H9 (cell line): ENCODE measurements around the gene MED7. TPM values are rescaled to one million over a fixed set of nuclear protein-coding genes. Genes with fewer than 3 reads are reported as not detected.

Source experiments
- DNase-seq: peaks from one replicate; pipeline ENCODE4 v3.0.0-alpha.2; 2017
- H2AFZ ChIP-seq: one replicate; pipeline ENCODE4 v1.6.1; 2013; ENCODE audit warnings: mild to moderate bottlenecking, low read length, control low read depth, moderate library complexity
- H2AK5ac ChIP-seq: 2 replicates; pipeline ENCODE4 v1.6.1; 2013; ENCODE audit warnings: low read length, control low read depth, mixed read lengths; ENCODE audit not compliant: insufficient read length
- H2BK120ac ChIP-seq: one replicate; pipeline ENCODE4 v1.6.1; 2013; ENCODE audit warnings: low read depth, mild to moderate bottlenecking, low read length, control low read depth, inconsistent platforms; ENCODE audit not compliant: poor library complexity, severe bottlenecking
- H2BK12ac ChIP-seq: 2 replicates; pipeline ENCODE4 v1.6.1; 2013; ENCODE audit warnings: low read length, control low read depth, mixed read lengths, low read depth; ENCODE audit not compliant: insufficient read length
- H2BK15ac ChIP-seq: 2 replicates; pipeline ENCODE4 v1.6.1; 2013; ENCODE audit warnings: low read depth, low read length, control low read depth
- H2BK20ac ChIP-seq: one replicate; pipeline ENCODE4 v1.6.1; 2013; ENCODE audit warnings: low read depth, mild to moderate bottlenecking, low read length, control low read depth, inconsistent platforms; ENCODE audit not compliant: poor library complexity, severe bottlenecking
- H2BK5ac ChIP-seq: 2 replicates; pipeline ENCODE4 v1.6.1; 2013; ENCODE audit warnings: low read length, control low read depth, mixed read lengths; ENCODE audit not compliant: insufficient read length
- H3K14ac ChIP-seq: 2 replicates; pipeline ENCODE4 v1.6.1; 2013; ENCODE audit warnings: low read length, control low read depth; ENCODE audit not compliant: insufficient read depth
- H3K18ac ChIP-seq: 2 replicates; pipeline ENCODE4 v1.6.1; 2013; ENCODE audit warnings: low read depth, mild to moderate bottlenecking, mixed read lengths, low read length, control low read depth; ENCODE audit not compliant: insufficient read length
- H3K23ac ChIP-seq: 2 replicates; pipeline ENCODE4 v1.6.1; 2013; ENCODE audit warnings: low read length, control low read depth, mixed read lengths, low read depth; ENCODE audit not compliant: insufficient read length
- H3K23me2 ChIP-seq: 2 replicates; pipeline ENCODE4 v1.6.1; 2013; ENCODE audit warnings: low read depth, mild to moderate bottlenecking, mixed read lengths, low read length, control low read depth; ENCODE audit not compliant: insufficient read length, poor library complexity, severe bottlenecking
- H3K27ac ChIP-seq: 2 replicates; pipeline ENCODE4 v1.5.1; 2013; ENCODE audit warnings: low read length, control low read depth, mixed read lengths, low read depth; ENCODE audit not compliant: insufficient read length
- H3K27me3 ChIP-seq: 2 replicates; pipeline ENCODE4 v1.6.1; 2013; ENCODE audit warnings: low read length, control low read depth, inconsistent platforms; ENCODE audit not compliant: insufficient read depth
- H3K4ac ChIP-seq: 2 replicates; pipeline ENCODE4 v1.6.1; 2013; ENCODE audit warnings: low read depth, mild to moderate bottlenecking, control low read depth, inconsistent platforms, low read length, moderate library complexity
- H3K4me1 ChIP-seq: 2 replicates; pipeline ENCODE4 v1.6.1; 2013; ENCODE audit warnings: low read length, control low read depth, inconsistent platforms; ENCODE audit not compliant: insufficient read depth
- H3K4me2 ChIP-seq: 2 replicates; pipeline ENCODE4 v1.6.1; 2013; ENCODE audit warnings: low read length, control low read depth, mixed read lengths; ENCODE audit not compliant: insufficient read length, insufficient read depth
- H3K56ac ChIP-seq: 2 replicates; pipeline ENCODE4 v1.6.1; 2013; ENCODE audit warnings: low read depth, mild to moderate bottlenecking, mixed read lengths, low read length, control low read depth; ENCODE audit not compliant: insufficient read length
- H3K79me1 ChIP-seq: 2 replicates; pipeline ENCODE4 v1.6.1; 2013; ENCODE audit warnings: low read depth, mild to moderate bottlenecking, moderate library complexity, low read length, control low read depth, inconsistent platforms; ENCODE audit not compliant: insufficient read depth, poor library complexity, severe bottlenecking
- H3K79me2 ChIP-seq: 2 replicates; pipeline ENCODE4 v1.6.1; 2013; ENCODE audit warnings: low read length, control low read depth, inconsistent platforms; ENCODE audit not compliant: insufficient read depth
- H3K9ac ChIP-seq: 2 replicates; pipeline ENCODE4 v1.6.1; 2013; ENCODE audit warnings: low read length, control low read depth, mixed read lengths; ENCODE audit not compliant: insufficient read length; ENCODE audit errors: extremely low read depth
- H3K9me3 ChIP-seq: one replicate; pipeline ENCODE4 v1.6.1; 2013; ENCODE audit warnings: low read depth, low read length, inconsistent platforms; ENCODE audit not compliant: control insufficient read depth
- H3T11ph ChIP-seq: one replicate; pipeline ENCODE4 v1.6.1; 2013; ENCODE audit warnings: mild to moderate bottlenecking, low read length, control low read depth, inconsistent platforms
- H4K20me1 ChIP-seq: one replicate; pipeline ENCODE4 v1.6.1; 2013; ENCODE audit not compliant: control insufficient read depth, insufficient read length, insufficient read depth
- H4K5ac ChIP-seq: 2 replicates; pipeline ENCODE4 v1.6.1; 2013; ENCODE audit warnings: low read depth, mild to moderate bottlenecking, mixed read lengths, low read length, control low read depth; ENCODE audit not compliant: insufficient read length
- H4K8ac ChIP-seq: replicated peaks from 2 replicates; pipeline ENCODE4 v1.6.1; 2013; ENCODE audit warnings: low read length, control low read depth, mixed read lengths, low read depth; ENCODE audit not compliant: insufficient read length
- H4K91ac ChIP-seq: 2 replicates; pipeline ENCODE4 v1.6.1; 2013; ENCODE audit warnings: low read depth, mild to moderate bottlenecking, moderate library complexity, mixed read lengths, low read length, control low read depth; ENCODE audit not compliant: insufficient read length
- H3K27ac Mint-ChIP-seq, 3 experiments: 2 replicates in 2 of 3; 3 replicates in 1 of 3; pipeline ENCODE4 v1.8.0; 2020 to 2021; ENCODE audit warnings: mixed read lengths in 3 of 3, mild to moderate bottlenecking in 1 of 3, moderate library complexity in 1 of 3
- H3K27me3 Mint-ChIP-seq: 2 replicates; pipeline ENCODE4 v1.8.0; 2021; ENCODE audit warnings: low read depth, mild to moderate bottlenecking, moderate library complexity, mixed read lengths
- H3K36me3 Mint-ChIP-seq, 3 experiments: 2 replicates in 2 of 3; 3 replicates in 1 of 3; pipeline ENCODE4 v1.8.0; 2020 to 2021; ENCODE audit warnings: low read depth in 3 of 3, mixed read lengths in 3 of 3; ENCODE audit not compliant: insufficient read depth in 1 of 3
- H3K4me1 Mint-ChIP-seq, 2 experiments: 2 replicates each; pipeline ENCODE4 v1.8.0; 2020; ENCODE audit warnings: mixed read lengths in 2 of 2
- H3K4me3 Mint-ChIP-seq, 2 experiments: 2 replicates in 1 of 2; 3 replicates in 1 of 2; pipeline ENCODE4 v1.8.0; 2020 to 2021; ENCODE audit warnings: mild to moderate bottlenecking in 2 of 2, mixed read lengths in 2 of 2, moderate library complexity in 1 of 2
- H3K9me3 Mint-ChIP-seq, 2 experiments: 2 replicates in 1 of 2; 3 replicates in 1 of 2; pipeline ENCODE4 v1.8.0; 2020; ENCODE audit warnings: mild to moderate bottlenecking in 2 of 2, mixed read lengths in 2 of 2, moderate library complexity in 1 of 2
- WGBS: extraction: QIAGEN DNeasy Blood & Tissue Kit; methylation state at CpG from one replicate; pipeline ENCODE4 v1.1.7; 2013; ENCODE audit warnings: missing lambda C conversion rate, low lambda C conversion rate, mixed read lengths; ENCODE audit not compliant: insufficient read length; ENCODE audit errors: extremely low coverage; 5-methylcytosine and 5-hydroxymethylcytosine counted together
- total RNA-seq: library from RNA; stranded (reverse); gene quantifications from 2 replicates; pipeline ENCODE4 v1.2.1, GENCODE V29; 2021
- TF ChIP-seq, protein P1 (sequence below): fragments of 200-600 bp; sonication (generic); conservative IDR thresholded peaks from 3 replicates; pipeline ENCODE4 v1.8.0; 2021; ENCODE audit warnings: antibody characterized with exemption, mild to moderate bottlenecking

MED7 gene
- total RNA-seq, 1 experiment from 2014 or later: 10.7 TPM

- Histone ChIP-seq H2AK5ac (no peak overlapping the region), H3K27ac (no peak overlapping the region), H3K4ac (no peak overlapping the region), H3K14ac (no peak overlapping the region; the same call in 1 of the 2 replicates), H3K79me1 (no peaks in the 10 kb centered on the region), H2BK15ac (no peak overlapping the region; the same call in 1 of the 2 replicates), H3K79me2 (no peaks in the 10 kb centered on the region), H3K18ac (no peak overlapping the region), H2BK12ac (no peak overlapping the region), H3K9ac (no peak overlapping the region), H3K4me1 (no peaks in the 10 kb centered on the region), H4K8ac (no peak overlapping the region), H3K23me2 (no peaks in the 10 kb centered on the region), H2BK120ac (no peak overlapping the region), H3K9me3 (no peaks in the 10 kb centered on the region), H4K20me1 (no peaks in the 10 kb centered on the region), H4K5ac (no peak overlapping the region), H2BK20ac (no peak overlapping the region), H2BK5ac (no peak overlapping the region), H3K23ac (no peak overlapping the region), H3K4me2 (no peak overlapping the region), H3T11ph (no peak overlapping the region), H3K27me3 (peaks cover 2% of the 10 kb centered on the region; the same call in 1 of the 2 replicates), H3K56ac (no peak overlapping the region), H4K91ac (no peak overlapping the region), H2AFZ (no peak overlapping the region)
- H3K4me3 Mint-ChIP-seq: no peak overlapping the region
- peaks cover 0 to 4% (median 0%) of the 10 kb centered on the region in 3 experiments; a peak in 1 of 7 replicates for H3K36me3 Mint-ChIP-seq
- peak overlapping the region in 2 of 3 experiments; percentile 48 to 61; a peak in 1 of 7 replicates for H3K27ac Mint-ChIP-seq
- no peak for DNase-seq
- WGBS: no CpG with 5 or more reads among the region's 1 CpG
- H3K4me1 Mint-ChIP-seq: peaks cover 5% of the 10 kb centered on the region in 2 experiments; a peak in 3 of 4 replicates
- no peaks in the 10 kb centered on the region for H3K27me3 Mint-ChIP-seq
- H3K9me3 Mint-ChIP-seq: peaks cover 2 to 4% of the 10 kb centered on the region in 2 experiments; a peak in 3 of 5 replicates
- TF ChIP-seq, protein P1, sequence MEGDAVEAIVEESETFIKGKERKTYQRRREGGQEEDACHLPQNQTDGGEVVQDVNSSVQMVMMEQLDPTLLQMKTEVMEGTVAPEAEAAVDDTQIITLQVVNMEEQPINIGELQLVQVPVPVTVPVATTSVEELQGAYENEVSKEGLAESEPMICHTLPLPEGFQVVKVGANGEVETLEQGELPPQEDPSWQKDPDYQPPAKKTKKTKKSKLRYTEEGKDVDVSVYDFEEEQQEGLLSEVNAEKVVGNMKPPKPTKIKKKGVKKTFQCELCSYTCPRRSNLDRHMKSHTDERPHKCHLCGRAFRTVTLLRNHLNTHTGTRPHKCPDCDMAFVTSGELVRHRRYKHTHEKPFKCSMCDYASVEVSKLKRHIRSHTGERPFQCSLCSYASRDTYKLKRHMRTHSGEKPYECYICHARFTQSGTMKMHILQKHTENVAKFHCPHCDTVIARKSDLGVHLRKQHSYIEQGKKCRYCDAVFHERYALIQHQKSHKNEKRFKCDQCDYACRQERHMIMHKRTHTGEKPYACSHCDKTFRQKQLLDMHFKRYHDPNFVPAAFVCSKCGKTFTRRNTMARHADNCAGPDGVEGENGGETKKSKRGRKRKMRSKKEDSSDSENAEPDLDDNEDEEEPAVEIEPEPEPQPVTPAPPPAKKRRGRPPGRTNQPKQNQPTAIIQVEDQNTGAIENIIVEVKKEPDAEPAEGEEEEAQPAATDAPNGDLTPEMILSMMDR: no peak
Observed at GRCh38 chr5:157120102-157120501, 22.6 kb downstream of the MED7 start.
